ENCODE measurements around the gene PTPN2.

PTPN2 gene

GRCh38 chr18:12772111-12772510 lies 111.9 kb downstream of the PTPN2 start:
- TF ChIP-seq, protein P1, sequence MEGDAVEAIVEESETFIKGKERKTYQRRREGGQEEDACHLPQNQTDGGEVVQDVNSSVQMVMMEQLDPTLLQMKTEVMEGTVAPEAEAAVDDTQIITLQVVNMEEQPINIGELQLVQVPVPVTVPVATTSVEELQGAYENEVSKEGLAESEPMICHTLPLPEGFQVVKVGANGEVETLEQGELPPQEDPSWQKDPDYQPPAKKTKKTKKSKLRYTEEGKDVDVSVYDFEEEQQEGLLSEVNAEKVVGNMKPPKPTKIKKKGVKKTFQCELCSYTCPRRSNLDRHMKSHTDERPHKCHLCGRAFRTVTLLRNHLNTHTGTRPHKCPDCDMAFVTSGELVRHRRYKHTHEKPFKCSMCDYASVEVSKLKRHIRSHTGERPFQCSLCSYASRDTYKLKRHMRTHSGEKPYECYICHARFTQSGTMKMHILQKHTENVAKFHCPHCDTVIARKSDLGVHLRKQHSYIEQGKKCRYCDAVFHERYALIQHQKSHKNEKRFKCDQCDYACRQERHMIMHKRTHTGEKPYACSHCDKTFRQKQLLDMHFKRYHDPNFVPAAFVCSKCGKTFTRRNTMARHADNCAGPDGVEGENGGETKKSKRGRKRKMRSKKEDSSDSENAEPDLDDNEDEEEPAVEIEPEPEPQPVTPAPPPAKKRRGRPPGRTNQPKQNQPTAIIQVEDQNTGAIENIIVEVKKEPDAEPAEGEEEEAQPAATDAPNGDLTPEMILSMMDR (IDR thresholded peaks at IDR 0.05; ENCODE audit: extremely low read depth, missing control alignments): no peak
- DNase-seq (ENCODE audit: low spot score): no peak

GRCh38 chr18:12770469-12771219 lies 113.4 kb downstream of the PTPN2 start:
- no peak for DNase-seq (ENCODE audit: low spot score)
- TF ChIP-seq, protein P1 (IDR thresholded peaks at IDR 0.05; ENCODE audit: extremely low read depth, missing control alignments): no peak

DNA sequence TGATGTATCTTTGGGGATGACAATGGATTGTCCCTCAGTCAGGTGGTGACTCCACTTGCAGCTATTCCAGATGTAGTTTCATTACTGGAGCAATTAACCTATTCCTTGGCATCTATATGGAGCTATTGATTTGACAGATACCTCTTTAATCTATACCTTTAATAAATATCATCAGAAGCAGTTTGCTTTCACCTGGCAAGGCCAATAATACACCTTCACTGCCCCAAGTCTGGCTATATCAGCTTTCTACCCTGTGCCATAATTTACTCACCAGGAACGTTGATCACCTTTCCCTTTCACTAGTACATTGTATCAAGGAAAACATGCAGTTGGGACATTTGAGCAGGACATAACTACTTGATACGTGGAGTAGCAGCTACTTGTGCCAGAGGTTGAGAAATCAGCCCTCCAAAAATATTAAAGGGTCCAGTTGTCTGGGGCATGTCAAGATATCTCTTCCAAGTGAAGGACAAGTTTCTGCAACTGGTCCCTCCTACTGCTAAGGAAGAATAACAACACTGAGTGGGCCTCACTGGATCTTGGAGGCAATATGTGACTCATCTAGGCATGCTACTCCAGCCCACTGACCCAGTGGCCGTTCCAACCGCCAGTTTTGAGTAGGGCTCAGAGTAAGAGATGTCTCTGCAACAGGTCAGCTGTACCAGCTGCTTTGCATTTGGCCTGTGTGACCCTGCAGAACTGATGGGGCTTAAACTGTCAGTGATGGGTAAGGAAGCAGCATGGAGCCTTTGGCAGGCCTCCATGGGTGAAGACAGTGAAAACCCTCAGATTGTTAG lies 114.2 kb downstream of the PTPN2 start:
- DNase-seq (ENCODE audit: low spot score): no peak
- TF ChIP-seq, protein P1 (IDR thresholded peaks at IDR 0.05; ENCODE audit: extremely low read depth, missing control alignments): no peak

DNA sequence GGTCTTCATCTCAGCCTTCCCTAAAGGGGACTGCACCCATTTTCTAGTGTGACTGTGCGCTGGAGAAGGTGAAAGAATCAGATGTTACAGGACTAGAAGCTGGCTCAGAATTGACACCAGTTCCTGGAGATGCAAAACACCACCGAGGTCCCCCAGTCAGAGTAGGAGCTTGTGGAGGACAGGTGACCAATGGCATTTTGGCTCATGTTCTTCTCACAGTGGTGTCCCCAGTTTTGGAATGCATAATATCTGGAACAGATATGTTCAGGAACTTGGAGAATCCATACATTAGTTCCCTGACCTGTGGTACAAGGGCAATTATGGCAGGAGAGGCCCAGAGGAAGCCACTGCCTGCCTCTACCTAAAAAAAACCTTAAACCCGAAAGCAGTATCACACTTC lies 114.9 kb downstream of the PTPN2 start:
- DNase-seq (ENCODE audit: low spot score): no peak
- TF ChIP-seq, protein P1 (IDR thresholded peaks at IDR 0.05; ENCODE audit: extremely low read depth, missing control alignments): no peak

DNA sequence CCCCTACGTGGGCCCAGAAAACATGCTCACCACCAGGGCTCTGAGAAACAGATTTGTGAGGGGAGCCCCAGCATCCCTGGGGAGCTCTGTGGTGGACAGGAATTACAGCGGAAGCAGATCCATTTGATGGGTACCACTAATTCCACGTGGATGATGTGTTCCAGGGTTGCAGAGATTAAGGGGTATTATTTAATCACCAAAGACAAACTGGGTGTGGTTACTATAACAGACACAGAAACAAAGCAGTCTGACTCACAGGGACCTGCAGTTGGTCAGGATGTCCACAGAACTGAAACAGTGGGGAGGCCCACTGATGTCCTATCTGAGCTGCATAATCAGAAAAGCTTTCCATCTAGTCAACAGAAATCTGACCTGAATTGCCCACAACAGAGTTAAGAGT lies 115.4 kb downstream of the PTPN2 start:
- DNase-seq (ENCODE audit: low spot score): no peak
- TF ChIP-seq, protein P1 (IDR thresholded peaks at IDR 0.05; ENCODE audit: extremely low read depth, missing control alignments): no peak

DNA sequence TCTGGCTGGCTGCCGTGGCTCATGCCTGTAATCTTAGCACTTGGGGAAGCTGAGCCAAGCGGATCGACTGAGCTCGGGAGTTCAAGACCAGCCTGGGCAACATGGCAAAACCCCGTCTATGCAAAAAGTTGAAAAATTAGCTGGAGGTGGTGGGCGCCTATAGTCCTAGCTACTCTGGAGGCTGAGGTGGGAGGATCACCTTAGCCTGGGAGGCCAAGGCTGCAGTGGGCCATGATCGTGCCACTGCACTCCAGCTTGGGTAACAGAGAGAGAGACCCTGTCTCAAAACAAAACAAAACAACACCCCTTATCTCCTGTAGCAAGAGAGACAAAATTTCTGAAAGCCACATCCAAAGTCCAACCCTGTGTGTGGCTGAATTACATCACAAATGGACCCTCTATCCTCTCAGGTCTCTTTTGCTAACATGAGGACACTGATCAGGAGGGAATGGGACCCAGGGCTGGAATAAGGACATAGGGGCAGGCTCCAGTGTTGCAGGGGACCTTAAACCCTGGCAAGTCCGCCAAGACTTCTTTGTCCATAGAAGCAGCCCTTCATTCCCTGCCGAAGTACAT lies 116.4 kb downstream of the PTPN2 start:
- no peak for DNase-seq (ENCODE audit: low spot score)
- TF ChIP-seq, protein P1 (IDR thresholded peaks at IDR 0.05; ENCODE audit: extremely low read depth, missing control alignments): no peak

DNA sequence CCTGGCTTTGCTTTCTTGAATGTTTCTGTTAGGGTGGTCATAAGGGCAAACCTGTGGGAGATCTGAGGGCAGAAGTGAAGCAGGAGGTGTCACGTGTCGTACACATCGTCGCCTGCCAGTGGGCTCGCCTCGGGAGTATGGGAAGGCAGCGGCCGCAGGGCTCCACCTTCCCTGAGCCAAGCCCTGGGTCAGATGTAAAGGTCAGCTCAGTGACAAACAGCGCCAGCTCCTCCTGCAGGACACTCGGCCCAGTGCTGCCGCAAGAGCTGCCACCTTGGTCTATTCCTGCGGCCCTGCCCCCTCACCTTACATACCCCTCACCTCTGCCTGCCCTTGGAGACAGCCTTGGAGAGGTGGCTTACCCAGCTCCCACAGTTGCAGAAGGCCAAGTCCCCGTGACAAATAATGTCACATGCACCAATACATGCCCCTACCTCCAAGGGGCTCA lies 117.0 kb downstream of the PTPN2 start:
- no peak for DNase-seq (ENCODE audit: low spot score)

More for the DNA sequence above, 117.0 kb downstream of the PTPN2 start:
- TF ChIP-seq, protein P1 (IDR thresholded peaks at IDR 0.05; ENCODE audit: extremely low read depth, missing control alignments): no peak

All from GM20000 (cell line).